Vagina (tissue), 2 donors: Measurements from ENCODE around the gene CHRM5.

Experiments used
- POLR2A ChIP-seq, 2 donors: fragments of 450-650 bp; IDR thresholded peaks; one replicate each; pipeline ENCODE4 v1.6.1; 2017; ENCODE audit warnings: antibody characterized with exemption in 2 of 2, mild to moderate bottlenecking in 2 of 2, moderate library complexity in 2 of 2
- POLR2AphosphoS5 ChIP-seq, 2 donors: sonication (generic); formaldehyde crosslinking; IDR thresholded peaks; one replicate each; pipeline ENCODE4 v1.9.0; 2017; ENCODE audit warnings: antibody characterized with exemption in 2 of 2, mild to moderate bottlenecking in 2 of 2, low read depth in 1 of 2; ENCODE audit not compliant: insufficient read depth in 1 of 2

DNA sequence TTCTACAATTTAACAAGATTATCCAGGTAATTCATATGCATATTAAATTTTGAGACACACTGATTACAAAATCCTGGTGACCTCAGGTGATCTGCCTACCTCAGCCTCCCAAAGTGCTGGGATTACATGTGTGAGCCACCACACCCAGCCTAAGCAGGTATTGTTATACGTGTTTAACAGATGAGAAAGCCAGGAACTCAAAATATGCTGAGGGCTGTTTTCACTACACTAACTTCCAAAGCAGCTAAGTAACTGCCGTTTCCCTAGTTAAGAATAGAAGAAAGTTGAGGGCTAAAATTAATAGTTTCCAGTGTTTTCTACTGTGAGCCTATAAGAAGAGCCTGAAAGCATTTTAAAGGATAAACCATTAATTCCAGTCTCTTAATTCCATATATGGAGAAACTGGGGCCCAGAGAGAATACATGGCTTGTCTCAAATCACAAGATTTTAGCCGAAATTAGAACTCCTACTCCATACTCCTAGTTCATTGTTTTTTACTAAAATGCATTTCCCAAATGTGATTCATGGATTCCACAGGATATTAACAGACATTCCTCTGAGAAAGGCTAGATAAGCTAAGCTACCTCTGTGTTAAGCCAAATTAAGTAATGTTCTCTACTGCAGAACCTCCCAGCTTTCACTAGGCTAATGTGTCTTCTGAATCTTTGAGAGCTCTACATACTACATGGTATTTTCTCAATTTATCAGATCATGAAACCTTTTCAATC is 87.7 kb downstream of the CHRM5 start:
- TF ChIP-seq POLR2A (IDR thresholded peaks at IDR 0.05) (no peak), POLR2AphosphoS5 (IDR thresholded peaks at IDR 0.05; ENCODE audit: insufficient read depth in 1 of 2, low read depth in 1 of 2) (no peak)
